Tibial nerve (tissue), 4 donors: Measurements from ENCODE around the gene SYT17. TPM values are rescaled to one million over a fixed set of nuclear protein-coding genes. Genes with fewer than 3 reads are reported as not detected.

Experiments
- DNase-seq, 2 donors: peaks; one replicate each; pipeline ENCODE4 v3.0.0-alpha.2; 2019; ENCODE audit warnings: low spot score in 2 of 2
- H3K27ac ChIP-seq, 4 donors: fragments of 200-600 bp; sonication (generic) in 3 of 4; one replicate each; pipeline ENCODE4 v1.5.1; 2017 to 2019; ENCODE audit warnings: mild to moderate bottlenecking in 1 of 4
- H3K27me3 ChIP-seq, 2 donors: fragments of 200-600 bp; sonication (generic) in 1 of 2; one replicate each; pipeline versions ENCODE4 v1.5.1 to v1.6.0; 2017 to 2019
- H3K36me3 ChIP-seq, 3 donors: fragments of 200-600 bp; sonication (generic); one replicate each; pipeline ENCODE4 v1.5.1; 2018 to 2019
- H3K4me1 ChIP-seq, 4 donors: fragments of 200-600 bp; sonication (generic) in 3 of 4; one replicate each; pipeline ENCODE4 v1.5.1; 2017 to 2019
- H3K4me3 ChIP-seq, 4 donors: fragments of 200-600 bp; sonication (generic) in 3 of 4; one replicate each; pipeline ENCODE4 v1.5.1; 2017 to 2019; ENCODE audit warnings: mild to moderate bottlenecking in 1 of 4, moderate library complexity in 1 of 4
- H3K9me3 ChIP-seq, 4 donors: fragments of 200-600 bp; sonication (generic) in 3 of 4; one replicate each; pipeline ENCODE4 v1.5.1; 2017 to 2019
- EP300 ChIP-seq, 2 donors: sonication (generic); formaldehyde crosslinking; IDR thresholded peaks; one replicate each; pipeline ENCODE4 v1.6.1; 2017; ENCODE audit warnings: antibody characterized with exemption in 2 of 2, mild to moderate bottlenecking in 1 of 2
- POLR2A ChIP-seq, 2 donors: fragments of 450-650 bp; IDR thresholded peaks; one replicate each; pipeline ENCODE4 v1.6.1; 2017; ENCODE audit warnings: antibody characterized with exemption in 2 of 2, mild to moderate bottlenecking in 2 of 2, moderate library complexity in 2 of 2
- WGBS, 2 donors: methylation state at CpG; one replicate each; pipeline ENCODE4 v1.1.5; 2018; 5-methylcytosine and 5-hydroxymethylcytosine counted together
- total RNA-seq, 4 donors: library from RNA; depleted of rRNA; stranded (reverse); fragments of >200 nt; gene quantifications; one replicate each; pipeline ENCODE4 v1.1.0, GENCODE V29; 2016
- TF ChIP-seq, protein P1 (sequence below), 5 experiments: fragments of 200-600 bp in 3 of 5; fragments of 450-650 bp in 2 of 5; sonication (generic) in 3 of 5; IDR thresholded peaks; one replicate each; pipeline ENCODE4 v1.5.1; 2016 to 2019; ENCODE audit warnings: antibody characterized with exemption in 5 of 5, mild to moderate bottlenecking in 3 of 5, moderate library complexity in 2 of 5

SYT17 gene
- total RNA-seq, 4 donors from 2014 or later = 8.1 to 33.9 (median 12.7) TPM

GRCh38 chr16:19152042-19152441 lies 16.0 kb upstream of the SYT17 start:
- DNase-seq = no peak
- no peak for TF ChIP-seq EP300 (IDR thresholded peaks at IDR 0.05)
- no peak for TF ChIP-seq POLR2A (IDR thresholded peaks at IDR 0.05)
- TF ChIP-seq, protein P1, sequence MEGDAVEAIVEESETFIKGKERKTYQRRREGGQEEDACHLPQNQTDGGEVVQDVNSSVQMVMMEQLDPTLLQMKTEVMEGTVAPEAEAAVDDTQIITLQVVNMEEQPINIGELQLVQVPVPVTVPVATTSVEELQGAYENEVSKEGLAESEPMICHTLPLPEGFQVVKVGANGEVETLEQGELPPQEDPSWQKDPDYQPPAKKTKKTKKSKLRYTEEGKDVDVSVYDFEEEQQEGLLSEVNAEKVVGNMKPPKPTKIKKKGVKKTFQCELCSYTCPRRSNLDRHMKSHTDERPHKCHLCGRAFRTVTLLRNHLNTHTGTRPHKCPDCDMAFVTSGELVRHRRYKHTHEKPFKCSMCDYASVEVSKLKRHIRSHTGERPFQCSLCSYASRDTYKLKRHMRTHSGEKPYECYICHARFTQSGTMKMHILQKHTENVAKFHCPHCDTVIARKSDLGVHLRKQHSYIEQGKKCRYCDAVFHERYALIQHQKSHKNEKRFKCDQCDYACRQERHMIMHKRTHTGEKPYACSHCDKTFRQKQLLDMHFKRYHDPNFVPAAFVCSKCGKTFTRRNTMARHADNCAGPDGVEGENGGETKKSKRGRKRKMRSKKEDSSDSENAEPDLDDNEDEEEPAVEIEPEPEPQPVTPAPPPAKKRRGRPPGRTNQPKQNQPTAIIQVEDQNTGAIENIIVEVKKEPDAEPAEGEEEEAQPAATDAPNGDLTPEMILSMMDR (IDR thresholded peaks at IDR 0.05) = no peak
- 73 to 85% methylated on average over 1 of the region's 1 CpG for WGBS, 2 donors
- Histone ChIP-seq H3K27me3 (no peaks in the 10 kb centered on the region), H3K4me1 (no peaks in the 10 kb centered on the region), H3K4me3 (no peak overlapping the region), H3K9me3 (peaks cover 0 to 12% (median 0%) of the 10 kb centered on the region in 4 donors), H3K27ac (no peak overlapping the region), H3K36me3 (no peaks in the 10 kb centered on the region)

- Histone ChIP-seq H3K27ac (no peak overlapping the region), H3K4me3 (no peak overlapping the region), H3K4me1 (no peaks in the 10 kb centered on the region), H3K27me3 (no peaks in the 10 kb centered on the region), H3K9me3 (no peaks in the 10 kb centered on the region), H3K36me3 (no peaks in the 10 kb centered on the region)
- TF ChIP-seq POLR2A (IDR thresholded peaks at IDR 0.05) (no peak), EP300 (IDR thresholded peaks at IDR 0.05) (no peak)
- TF ChIP-seq, protein P1 (IDR thresholded peaks at IDR 0.05) = no peak
- WGBS, 2 donors = 65 to 70% methylated on average over 4 of the region's 4 CpGs
- no peak for DNase-seq
These were observed 14.2 kb upstream of the SYT17 start for GRCh38 chr16:19153876-19154275.

DNA sequence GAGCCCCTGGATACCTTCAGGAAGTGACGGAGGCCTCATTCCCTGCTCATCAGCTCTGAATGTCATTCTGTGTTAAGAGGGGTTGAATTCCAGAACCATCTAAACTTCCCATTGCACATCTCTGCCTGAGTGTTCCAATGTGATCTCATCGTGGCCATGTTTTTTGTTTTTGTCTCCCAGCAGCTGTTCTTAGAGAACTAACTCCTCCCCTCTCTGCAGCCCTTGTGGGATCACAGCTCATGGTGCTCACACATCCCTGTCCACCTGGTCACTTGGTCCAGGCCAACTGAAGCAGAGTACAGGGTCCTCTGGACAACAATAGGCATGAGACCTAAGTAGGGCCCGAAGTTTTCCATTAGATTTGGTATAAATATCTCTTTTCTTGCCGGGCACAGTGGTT lies 6.0 kb upstream of the SYT17 start:
- H3K4me1 ChIP-seq = no peaks in the 10 kb centered on the region
- WGBS, 2 donors = 76 to 79% methylated on average over 4 of the region's 4 CpGs
- DNase-seq = no peak
- no peaks in the 10 kb centered on the region for H3K36me3 ChIP-seq
- H3K27me3 ChIP-seq = peaks cover 0 to 2% of the 10 kb centered on the region in 2 donors
- H3K27ac ChIP-seq = no peak overlapping the region
- H3K9me3 ChIP-seq = peaks cover 0 to 4% (median 0%) of the 10 kb centered on the region in 4 donors
- TF ChIP-seq EP300 (IDR thresholded peaks at IDR 0.05) (no peak), POLR2A (IDR thresholded peaks at IDR 0.05) (no peak)
- TF ChIP-seq, protein P1 (IDR thresholded peaks at IDR 0.05) = no peak
- H3K4me3 ChIP-seq = no peak overlapping the region

- WGBS, 2 donors = 91 to 97% methylated on average over 1 of the region's 1 CpG
- Histone ChIP-seq H3K4me3 (no peak overlapping the region), H3K27me3 (peaks cover 0 to 10% of the 10 kb centered on the region in 2 donors), H3K9me3 (peaks cover 0 to 4% (median 0%) of the 10 kb centered on the region in 4 donors), H3K36me3 (no peaks in the 10 kb centered on the region), H3K27ac (no peak overlapping the region), H3K4me1 (peaks cover 0 to 10% (median 6%) of the 10 kb centered on the region in 4 donors)
- no peak for TF ChIP-seq POLR2A (IDR thresholded peaks at IDR 0.05)
- TF ChIP-seq, protein P1 (IDR thresholded peaks at IDR 0.05) = no peak
- TF ChIP-seq EP300 (IDR thresholded peaks at IDR 0.05) = no peak
- DNase-seq = no peak
These were observed 4.8 kb upstream of the SYT17 start for GRCh38 chr16:19163215-19163614.

DNA sequence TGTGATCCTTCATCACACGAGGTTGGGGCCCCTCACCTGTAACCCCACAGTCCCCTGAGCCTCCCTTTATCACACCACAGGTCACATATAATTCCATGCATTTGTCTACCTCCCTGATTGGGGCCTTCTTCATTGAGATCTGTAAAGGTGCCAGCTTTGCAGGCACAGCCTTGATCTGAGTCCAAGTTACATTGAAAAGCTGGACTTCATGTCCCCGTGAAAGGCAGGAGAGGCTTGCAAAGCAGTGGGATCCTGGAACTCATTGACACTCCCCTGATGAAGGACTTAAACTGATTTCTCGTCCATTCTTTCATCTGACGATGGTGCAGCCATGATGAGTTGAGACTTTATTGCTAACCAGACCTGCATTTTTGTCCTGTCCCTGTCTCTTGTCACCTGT lies 3.8 kb upstream of the SYT17 start:
- DNase-seq = no peak
- 64 to 74% methylated on average over 4 of the region's 4 CpGs for WGBS, 2 donors
- H3K27ac ChIP-seq = no peak overlapping the region
- H3K9me3 ChIP-seq = peaks cover 0 to 4% (median 0%) of the 10 kb centered on the region in 4 donors
- peaks cover 0 to 21% (median 14%) of the 10 kb centered on the region in 4 donors for H3K4me1 ChIP-seq
- no peak overlapping the region for H3K4me3 ChIP-seq
- TF ChIP-seq, protein P1 (IDR thresholded peaks at IDR 0.05) = no peak
- no peak for TF ChIP-seq POLR2A (IDR thresholded peaks at IDR 0.05)
- peaks cover 0 to 21% of the 10 kb centered on the region in 2 donors for H3K27me3 ChIP-seq
- H3K36me3 ChIP-seq = no peaks in the 10 kb centered on the region
